MCF 10A (cell line): ENCODE data around the gene PTCSC3. TPM values are rescaled to one million over a fixed set of nuclear protein-coding genes. Genes with fewer than 3 reads are reported as not detected.

Source experiments
- BruUV-seq: library from RNA; stranded (reverse); fragments of 400-500 nt; replicated peaks from 2 replicates; lab custom pipeline; 2021; lab: Mats Ljungman, UMichigan
- CTCF ChIA-PET: fragments of 300-600 bp; sonication (Branson Sonifier 250); formaldehyde crosslinking; extraction: SDS; loops from one replicate; lab custom pipeline; 2021; ENCODE audit warnings: antibody characterized with exemption, inconsistent platforms; lab: Yijun Ruan, JAX
- POLR2A ChIA-PET: fragments of 300-600, 350-650 bp; sonication (Branson Sonifier 250); formaldehyde crosslinking; extraction: SDS; loops from one replicate; lab custom pipeline; 2020; ENCODE audit warnings: antibody characterized with exemption, inconsistent platforms; lab: Yijun Ruan, JAX
- DNase-seq: peaks from one replicate; pipeline ENCODE4 v3.0.0-alpha.2; 2018; ENCODE audit not compliant: unreplicated experiment
- H3K27ac Mint-ChIP-seq: one replicate; pipeline ENCODE4 v1.8.0; 2022; ENCODE audit warnings: mild to moderate bottlenecking, low read depth, mixed read lengths; ENCODE audit not compliant: unreplicated experiment
- H3K27me3 Mint-ChIP-seq: one replicate; pipeline ENCODE4 v1.8.0; 2022; ENCODE audit warnings: mixed read lengths; ENCODE audit not compliant: insufficient read depth, unreplicated experiment
- H3K36me3 Mint-ChIP-seq: one replicate; pipeline ENCODE4 v1.8.0; 2022; ENCODE audit warnings: mild to moderate bottlenecking, moderate library complexity, mixed read lengths; ENCODE audit not compliant: insufficient read depth, unreplicated experiment
- H3K4me1 Mint-ChIP-seq: one replicate; pipeline ENCODE4 v1.8.0; 2022; ENCODE audit warnings: mixed read lengths; ENCODE audit not compliant: insufficient read depth, unreplicated experiment
- H3K4me3 Mint-ChIP-seq: one replicate; pipeline ENCODE4 v1.8.0; 2022; ENCODE audit warnings: mild to moderate bottlenecking, moderate library complexity, mixed read lengths; ENCODE audit not compliant: unreplicated experiment
- H3K9me3 Mint-ChIP-seq: one replicate; pipeline ENCODE4 v1.8.0; 2022; ENCODE audit warnings: mixed read lengths; ENCODE audit not compliant: unreplicated experiment
- intact Hi-C: fragments of 100-400 bp; cut with micrococcal nuclease; formaldehyde crosslinking; loops from 2 replicates; pipeline ENCODE4 v1.14.1; 2022
- total RNA-seq: library from RNA; stranded (reverse); gene quantifications from 2 replicates; pipeline ENCODE4 v1.2.3, GENCODE V29; 2022
- TF ChIP-seq, protein P1 (sequence below): fragments of 200-600 bp; IDR thresholded peaks from one replicate; pipeline ENCODE4 v1.8.0; 2022; ENCODE audit warnings: antibody characterized with exemption, mild to moderate bottlenecking; ENCODE audit not compliant: unreplicated experiment

The PTCSC3 gene
- total RNA-seq, 1 experiment from 2014 or later = not detected

- Mint-ChIP-seq H3K27me3 (no peaks in the 10 kb centered on the region), H3K36me3 (no peaks in the 10 kb centered on the region), H3K4me1 (peaks cover 17% of the 10 kb centered on the region), H3K27ac (no peak overlapping the region), H3K9me3 (no peaks in the 10 kb centered on the region), H3K4me3 (no peak overlapping the region)
- BruUV-seq = no TSS peak
- intact Hi-C loops = no loop called here
- ChIA-PET CTCF (interaction anchor here (1.0 to 1.9 kb wide), 2 partner anchors 9 to 60 kb away, joined by 3 to 4 read pairs; no protein-coding TSS in a partner anchor), POLR2A (no interaction called here)
- TF ChIP-seq, protein P1, sequence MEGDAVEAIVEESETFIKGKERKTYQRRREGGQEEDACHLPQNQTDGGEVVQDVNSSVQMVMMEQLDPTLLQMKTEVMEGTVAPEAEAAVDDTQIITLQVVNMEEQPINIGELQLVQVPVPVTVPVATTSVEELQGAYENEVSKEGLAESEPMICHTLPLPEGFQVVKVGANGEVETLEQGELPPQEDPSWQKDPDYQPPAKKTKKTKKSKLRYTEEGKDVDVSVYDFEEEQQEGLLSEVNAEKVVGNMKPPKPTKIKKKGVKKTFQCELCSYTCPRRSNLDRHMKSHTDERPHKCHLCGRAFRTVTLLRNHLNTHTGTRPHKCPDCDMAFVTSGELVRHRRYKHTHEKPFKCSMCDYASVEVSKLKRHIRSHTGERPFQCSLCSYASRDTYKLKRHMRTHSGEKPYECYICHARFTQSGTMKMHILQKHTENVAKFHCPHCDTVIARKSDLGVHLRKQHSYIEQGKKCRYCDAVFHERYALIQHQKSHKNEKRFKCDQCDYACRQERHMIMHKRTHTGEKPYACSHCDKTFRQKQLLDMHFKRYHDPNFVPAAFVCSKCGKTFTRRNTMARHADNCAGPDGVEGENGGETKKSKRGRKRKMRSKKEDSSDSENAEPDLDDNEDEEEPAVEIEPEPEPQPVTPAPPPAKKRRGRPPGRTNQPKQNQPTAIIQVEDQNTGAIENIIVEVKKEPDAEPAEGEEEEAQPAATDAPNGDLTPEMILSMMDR = no peak
- DNase-seq = no peak
Measured at GRCh38 chr14:36130186-36130585, 46.3 kb downstream of the PTCSC3 start.

DNA sequence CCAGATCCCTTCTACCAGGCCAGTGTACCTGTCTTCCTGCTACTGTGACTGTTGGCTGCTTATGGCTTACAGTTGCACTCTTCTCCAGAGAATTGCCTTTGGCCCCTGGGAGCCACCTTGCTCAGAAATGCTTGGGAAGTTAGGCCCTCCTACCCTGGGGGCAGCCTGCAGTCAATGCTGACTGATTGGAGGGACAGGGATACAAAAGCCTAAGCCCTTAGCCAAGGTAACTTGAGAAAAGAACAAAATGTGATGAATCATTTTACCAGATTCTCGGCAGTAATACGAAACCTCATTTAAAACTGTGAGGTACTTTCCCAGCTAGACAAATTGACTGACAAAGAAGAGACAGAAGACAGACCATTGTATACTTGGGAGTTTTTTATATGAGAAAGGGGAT lies 47.3 kb downstream of the PTCSC3 start:
- no TSS peak for BruUV-seq
- TF ChIP-seq, protein P1 = no peak
- Mint-ChIP-seq H3K27ac (peak overlapping the region; percentile 87), H3K36me3 (no peaks in the 10 kb centered on the region), H3K4me1 (peaks cover 16% of the 10 kb centered on the region), H3K27me3 (no peaks in the 10 kb centered on the region), H3K4me3 (peak overlapping the region; percentile 23), H3K9me3 (no peaks in the 10 kb centered on the region)
- intact Hi-C loops = no loop called here
- DNase-seq = peak; percentile 77
- ChIA-PET POLR2A (interaction anchor here (0.6 kb wide), 1 partner anchor 303 kb away, joined by 3 read pairs; the partner anchor contains the start of gene BRMS1L), CTCF (interaction anchor here (1.0 to 1.9 kb wide), 2 partner anchors 10 to 59 kb away, joined by 3 to 4 read pairs; no protein-coding TSS in a partner anchor)

DNA sequence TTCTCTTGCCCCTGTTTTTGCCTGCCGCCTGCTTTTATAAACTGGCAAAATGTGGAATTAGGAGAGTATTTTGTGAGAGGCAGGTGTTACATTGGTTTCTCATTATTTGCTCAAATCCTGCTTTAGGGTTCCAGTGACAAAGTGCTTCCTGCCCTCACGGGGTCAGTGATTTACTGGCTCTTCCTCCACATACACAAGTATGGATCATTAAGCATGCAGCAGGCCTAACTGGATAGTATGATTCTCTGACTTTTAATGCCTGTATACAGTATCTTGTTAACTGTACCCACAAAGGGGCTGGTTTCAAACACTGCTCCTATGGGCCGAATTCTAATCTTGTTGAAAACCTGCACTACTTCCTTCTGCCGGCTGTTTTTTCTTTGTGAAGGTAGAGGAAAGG lies 63.2 kb downstream of the PTCSC3 start:
- BruUV-seq = no TSS peak
- Mint-ChIP-seq H3K4me3 (no peak overlapping the region), H3K9me3 (no peaks in the 10 kb centered on the region), H3K27ac (no peak overlapping the region), H3K36me3 (no peaks in the 10 kb centered on the region), H3K27me3 (no peaks in the 10 kb centered on the region), H3K4me1 (no peaks in the 10 kb centered on the region)
- ChIA-PET POLR2A (no interaction called here), CTCF (no interaction called here)
- intact Hi-C loops = no loop called here
- TF ChIP-seq, protein P1 = no peak
- DNase-seq = no peak

- no peak overlapping the region for H3K4me3 Mint-ChIP-seq
- intact Hi-C loops = no loop called here
- H3K27me3 Mint-ChIP-seq = no peaks in the 10 kb centered on the region
- TF ChIP-seq, protein P1 = no peak
- H3K36me3 Mint-ChIP-seq = no peaks in the 10 kb centered on the region
- H3K9me3 Mint-ChIP-seq = no peaks in the 10 kb centered on the region
- no peaks in the 10 kb centered on the region for H3K4me1 Mint-ChIP-seq
- ChIA-PET POLR2A (no interaction called here), CTCF (no interaction called here)
- BruUV-seq = no TSS peak
- DNase-seq = no peak
- H3K27ac Mint-ChIP-seq = no peak overlapping the region
Measured at GRCh38 chr14:36111822-36112583, 64.5 kb downstream of the PTCSC3 start.
